Measurements from ENCODE around the gene KCNMB3.

- no peak for TF ChIP-seq CTCF (IDR thresholded peaks at IDR 0.05; ENCODE audit: poor library complexity)
- no peak for TF ChIP-seq EZH2 (IDR thresholded peaks at IDR 0.05; ENCODE audit: borderline replicate concordance)
These were observed 27.4 kb downstream of the KCNMB3 start for GRCh38 chr3:179223548-179223947.

Measured in hepatocyte (in vitro differentiated cells).